Activated CD8-positive, alpha-beta T cell treated with anti-CD3 and anti-CD28 coated beads for 36 hours (primary cell): ENCODE measurements around the gene PDXK. TPM values are rescaled to one million over a fixed set of nuclear protein-coding genes. Genes with fewer than 3 reads are reported as not detected.
"Not testable (repeated sequence)": the region's sequence is repeated elsewhere in the genome, so short reads cannot be mapped to it uniquely, and the experiment has no call there.

Experiments used
- ATAC-seq: fragments of 200-7000 bp; cut with Tn5 transposase; one replicate; pipeline ENCODE4 v1.10.0; 2021; ENCODE audit warnings: mild to moderate bottlenecking, moderate library complexity
- CTCF ChIA-PET: fragments of 350-600 bp; sonication (Branson Sonifier 250); formaldehyde crosslinking; loops from one replicate; lab custom pipeline; 2021; ENCODE audit warnings: antibody characterized with exemption; lab: Charles Lee
- POLR2A ChIA-PET: fragments of 350-600 bp; sonication (Branson Sonifier 250); formaldehyde crosslinking; loops from one replicate; lab custom pipeline; 2021; ENCODE audit warnings: antibody characterized with exemption; lab: Charles Lee
- DNase-seq: peaks from one replicate; pipeline ENCODE4 v3.0.0-alpha.2; 2020
- H3K27ac Mint-ChIP-seq: one replicate; pipeline ENCODE4 v1.8.0; 2021; ENCODE audit warnings: mild to moderate bottlenecking, mixed read lengths
- H3K27me3 Mint-ChIP-seq: one replicate; pipeline ENCODE4 v1.8.0; 2021; ENCODE audit warnings: mixed read lengths
- H3K36me3 Mint-ChIP-seq: one replicate; pipeline ENCODE4 v1.8.0; 2021; ENCODE audit warnings: low read depth, mixed read lengths
- H3K4me1 Mint-ChIP-seq: one replicate; pipeline ENCODE4 v1.8.0; 2021; ENCODE audit warnings: low read depth, mixed read lengths
- H3K4me3 Mint-ChIP-seq: one replicate; pipeline ENCODE4 v1.8.0; 2021; ENCODE audit warnings: mild to moderate bottlenecking, moderate library complexity, mixed read lengths
- H3K9me3 Mint-ChIP-seq: one replicate; pipeline ENCODE4 v1.8.0; 2021; ENCODE audit warnings: mixed read lengths
- intact Hi-C: fragments of 100-400 bp; cut with micrococcal nuclease; formaldehyde crosslinking; loops from one replicate; pipeline ENCODE4 v1.10.0; 2022
- total RNA-seq, 2 experiments: library from RNA; stranded (reverse); gene quantifications; one replicate each; pipeline ENCODE4 v1.2.3, GENCODE V29; 2021
- TF ChIP-seq, protein P1 (sequence below): fragments of 200-600 bp; IDR thresholded peaks from one replicate; pipeline ENCODE4 v1.8.0; 2022; ENCODE audit warnings: antibody characterized with exemption, mild to moderate bottlenecking

The PDXK gene
- total RNA-seq, 2 experiments from 2014 or later, result 118 to 122 TPM

DNA sequence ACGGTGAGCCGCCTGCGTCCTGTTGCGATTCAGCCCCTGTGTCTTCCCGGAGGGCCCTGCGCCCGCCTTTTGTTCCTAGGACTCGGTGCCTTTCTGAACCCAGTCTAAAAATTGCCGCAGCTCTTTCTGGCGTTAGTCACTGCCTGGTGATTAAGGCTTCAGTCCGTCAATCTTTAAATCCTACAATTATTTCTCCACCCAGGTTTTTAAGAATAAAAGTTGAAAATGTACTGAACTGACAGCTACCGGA lies 16.2 kb upstream of the PDXK start:
- DNase-seq (no peak), ATAC-seq (no peak)
- H3K9me3 Mint-ChIP-seq, result no peaks in the 10 kb centered on the region
- CTCF ChIA-PET, result no interaction called here
- TF ChIP-seq, protein P1, sequence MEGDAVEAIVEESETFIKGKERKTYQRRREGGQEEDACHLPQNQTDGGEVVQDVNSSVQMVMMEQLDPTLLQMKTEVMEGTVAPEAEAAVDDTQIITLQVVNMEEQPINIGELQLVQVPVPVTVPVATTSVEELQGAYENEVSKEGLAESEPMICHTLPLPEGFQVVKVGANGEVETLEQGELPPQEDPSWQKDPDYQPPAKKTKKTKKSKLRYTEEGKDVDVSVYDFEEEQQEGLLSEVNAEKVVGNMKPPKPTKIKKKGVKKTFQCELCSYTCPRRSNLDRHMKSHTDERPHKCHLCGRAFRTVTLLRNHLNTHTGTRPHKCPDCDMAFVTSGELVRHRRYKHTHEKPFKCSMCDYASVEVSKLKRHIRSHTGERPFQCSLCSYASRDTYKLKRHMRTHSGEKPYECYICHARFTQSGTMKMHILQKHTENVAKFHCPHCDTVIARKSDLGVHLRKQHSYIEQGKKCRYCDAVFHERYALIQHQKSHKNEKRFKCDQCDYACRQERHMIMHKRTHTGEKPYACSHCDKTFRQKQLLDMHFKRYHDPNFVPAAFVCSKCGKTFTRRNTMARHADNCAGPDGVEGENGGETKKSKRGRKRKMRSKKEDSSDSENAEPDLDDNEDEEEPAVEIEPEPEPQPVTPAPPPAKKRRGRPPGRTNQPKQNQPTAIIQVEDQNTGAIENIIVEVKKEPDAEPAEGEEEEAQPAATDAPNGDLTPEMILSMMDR, result no peak
- H3K4me3 Mint-ChIP-seq, result no peak overlapping the region
- peaks cover 14% of the 10 kb centered on the region for H3K4me1 Mint-ChIP-seq
- H3K27me3 Mint-ChIP-seq, result no peaks in the 10 kb centered on the region
- no peak overlapping the region for H3K27ac Mint-ChIP-seq
- intact Hi-C loops, result no loop called here
- POLR2A ChIA-PET, result no interaction called here
- peaks cover 13% of the 10 kb centered on the region for H3K36me3 Mint-ChIP-seq

DNA sequence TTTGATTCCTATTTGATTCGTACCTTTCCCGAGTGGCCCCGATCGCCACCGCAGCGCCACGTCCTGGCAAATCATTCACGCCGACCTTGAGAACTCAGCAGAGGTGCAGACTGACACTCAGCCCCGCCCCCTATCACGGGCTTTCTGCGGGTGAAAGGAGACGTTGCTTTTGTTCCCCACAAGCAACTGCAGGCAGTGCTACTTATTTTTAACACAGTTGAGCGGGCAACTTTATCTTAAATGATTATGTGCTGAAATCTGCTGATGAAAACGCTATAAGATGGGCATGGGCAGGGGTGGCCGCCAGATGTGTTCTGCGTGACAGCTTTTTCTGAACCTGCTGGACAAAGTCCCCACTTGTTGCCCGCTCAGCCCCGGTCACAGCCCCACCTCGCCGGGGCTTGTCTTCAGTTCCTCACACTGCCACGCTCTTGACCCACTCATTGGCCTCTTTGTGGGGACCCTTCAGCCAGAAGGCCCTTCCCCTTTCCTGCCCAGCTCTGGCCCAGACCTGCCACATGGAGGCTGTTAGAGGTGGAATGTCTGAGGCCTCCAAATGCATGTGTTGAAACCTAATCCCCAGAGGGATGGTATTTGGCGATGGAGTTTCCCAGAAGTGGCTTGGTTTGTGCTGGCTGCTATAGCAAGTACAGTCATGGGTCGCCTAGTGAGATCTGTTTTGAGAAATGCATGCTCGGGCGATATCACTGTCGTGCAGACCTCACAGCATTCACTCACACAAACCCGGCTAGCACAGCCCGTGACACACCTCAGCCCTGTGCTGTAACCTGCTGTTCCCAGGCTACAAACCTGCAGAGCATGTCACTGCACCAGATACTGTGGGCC lies 15.7 kb upstream of the PDXK start:
- H3K9me3 Mint-ChIP-seq, result no peaks in the 10 kb centered on the region
- POLR2A ChIA-PET, result no interaction called here
- peak; percentile 52 for DNase-seq
- no peaks in the 10 kb centered on the region for H3K27me3 Mint-ChIP-seq
- intact Hi-C loops, result no loop called here
- CTCF ChIA-PET, result no interaction called here
- no peak overlapping the region for H3K27ac Mint-ChIP-seq
- H3K4me1 Mint-ChIP-seq, result peaks cover 12% of the 10 kb centered on the region
- peak; percentile 52 for ATAC-seq
- TF ChIP-seq, protein P1, result no peak
- H3K36me3 Mint-ChIP-seq, result peaks cover 8% of the 10 kb centered on the region
- H3K4me3 Mint-ChIP-seq, result no peak overlapping the region

DNA sequence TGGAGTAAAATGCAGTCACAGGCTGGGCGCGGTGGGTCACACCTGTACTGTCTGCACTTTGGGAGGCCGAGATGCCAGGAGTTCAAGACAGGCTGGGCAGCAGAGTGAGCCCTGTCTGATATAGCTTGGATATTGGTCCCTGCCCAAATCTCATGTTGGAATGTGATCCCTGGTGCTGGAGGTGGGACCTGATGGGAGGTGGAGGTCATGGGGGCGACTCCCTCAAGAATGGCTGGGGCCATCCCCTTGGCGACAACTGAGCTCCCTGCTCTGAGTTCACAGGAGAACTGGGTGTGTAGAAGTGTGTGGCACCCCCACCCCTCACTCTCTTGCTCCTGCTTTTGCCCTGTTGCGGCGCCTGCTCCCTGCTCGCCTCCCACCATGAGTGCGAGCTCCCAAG lies 11.5 kb upstream of the PDXK start:
- no peak overlapping the region for H3K4me3 Mint-ChIP-seq
- TF ChIP-seq, protein P1, result no peak
- no peaks in the 10 kb centered on the region for H3K27me3 Mint-ChIP-seq
- H3K27ac Mint-ChIP-seq, result no peak overlapping the region
- intact Hi-C loops, result no loop called here
- H3K4me1 Mint-ChIP-seq, result peaks cover 6% of the 10 kb centered on the region
- no peaks in the 10 kb centered on the region for H3K9me3 Mint-ChIP-seq
- ATAC-seq (no peak), DNase-seq (no peak)
- no peaks in the 10 kb centered on the region for H3K36me3 Mint-ChIP-seq
- CTCF ChIA-PET, result no interaction called here
- POLR2A ChIA-PET, result interaction anchor here (0.6 to 0.7 kb wide), 3 partner anchors 12 to 82 kb away, joined by 3 read pairs; partner anchors contain the start of gene RRP1

DNA sequence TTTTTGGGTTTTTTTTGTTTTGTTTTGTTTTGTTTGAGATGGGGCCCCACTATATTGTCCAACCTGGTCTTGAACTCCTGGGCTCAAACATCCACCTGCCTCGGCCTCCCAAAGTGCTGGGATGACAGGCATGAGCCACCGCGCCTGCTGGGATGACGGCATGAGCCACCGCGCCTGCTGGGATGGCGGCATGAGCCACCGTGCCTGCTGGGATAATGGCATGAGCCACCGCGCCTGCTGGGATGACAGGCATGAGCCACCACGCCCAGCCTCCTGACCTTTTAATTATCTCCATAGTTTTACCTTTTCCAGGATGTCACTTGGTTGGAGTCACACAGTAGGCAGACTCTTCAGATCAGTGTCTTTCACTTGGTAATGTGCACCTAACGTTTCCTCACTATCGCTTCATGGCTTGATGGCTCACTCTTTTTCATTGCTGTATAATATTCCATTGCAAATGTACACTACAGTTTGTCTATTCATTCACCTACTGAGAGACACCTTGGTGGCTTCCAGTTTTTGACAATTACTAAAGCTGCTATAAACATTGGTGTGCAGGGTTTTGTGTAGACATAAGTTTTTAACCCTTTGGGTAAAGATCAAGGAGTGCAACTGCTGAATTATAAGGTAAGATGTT lies 10.1 kb upstream of the PDXK start:
- H3K4me3 Mint-ChIP-seq, result no peak overlapping the region
- CTCF ChIA-PET, result no interaction called here
- no peak overlapping the region for H3K27ac Mint-ChIP-seq
- no peaks in the 10 kb centered on the region for H3K4me1 Mint-ChIP-seq
- ATAC-seq (no peak), DNase-seq (no peak)
- H3K36me3 Mint-ChIP-seq, result no peaks in the 10 kb centered on the region
- intact Hi-C loops, result no loop called here
- TF ChIP-seq, protein P1, result no peak
- H3K9me3 Mint-ChIP-seq, result no peaks in the 10 kb centered on the region
- POLR2A ChIA-PET, result no interaction called here
- H3K27me3 Mint-ChIP-seq, result no peaks in the 10 kb centered on the region

DNA sequence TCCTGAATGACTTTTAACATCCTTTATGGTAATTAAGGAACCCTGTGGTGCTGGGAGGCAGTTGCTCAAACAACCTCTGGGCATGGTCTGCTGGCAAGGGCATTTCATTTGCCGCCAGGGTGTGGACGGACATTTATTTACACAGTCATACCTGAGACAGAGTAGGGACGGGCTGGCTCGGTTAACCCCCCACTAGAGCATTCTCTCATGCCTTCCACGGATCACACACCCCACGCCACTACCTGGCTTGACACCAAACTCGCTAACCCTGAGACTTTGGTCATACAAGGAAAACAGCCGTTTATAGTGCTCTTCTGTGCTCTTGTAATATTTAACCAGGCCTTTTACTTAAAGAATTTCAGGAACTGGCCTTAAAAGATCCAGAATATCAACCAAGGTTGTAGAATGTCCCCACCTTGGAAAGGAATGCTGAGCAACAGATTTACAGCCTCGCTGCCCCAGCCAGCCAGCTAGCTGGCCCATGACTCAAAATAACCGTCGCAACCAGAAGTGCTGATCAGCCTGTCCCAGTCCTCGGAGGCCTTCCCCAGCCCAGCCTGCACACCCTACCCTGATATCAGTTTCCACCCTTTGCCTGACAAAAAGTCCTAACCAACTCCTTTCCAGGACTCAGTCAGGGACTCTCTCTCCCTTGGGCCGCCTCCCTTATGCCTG lies 6.5 kb upstream of the PDXK start:
- no peak for DNase-seq
- Mint-ChIP-seq H3K4me3 (no peak overlapping the region), H3K27ac (no peak overlapping the region), H3K27me3 (no peaks in the 10 kb centered on the region), H3K4me1 (peaks cover 12% of the 10 kb centered on the region), H3K9me3 (no peaks in the 10 kb centered on the region), H3K36me3 (no peaks in the 10 kb centered on the region)
- no peak for ATAC-seq
- TF ChIP-seq, protein P1, result no peak
- intact Hi-C loops, result no loop called here
- ChIA-PET CTCF (interaction anchor here (1.0 kb wide), 1 partner anchor 12 kb away, joined by 3 read pairs; no protein-coding TSS in a partner anchor), POLR2A (no interaction called here)

DNA sequence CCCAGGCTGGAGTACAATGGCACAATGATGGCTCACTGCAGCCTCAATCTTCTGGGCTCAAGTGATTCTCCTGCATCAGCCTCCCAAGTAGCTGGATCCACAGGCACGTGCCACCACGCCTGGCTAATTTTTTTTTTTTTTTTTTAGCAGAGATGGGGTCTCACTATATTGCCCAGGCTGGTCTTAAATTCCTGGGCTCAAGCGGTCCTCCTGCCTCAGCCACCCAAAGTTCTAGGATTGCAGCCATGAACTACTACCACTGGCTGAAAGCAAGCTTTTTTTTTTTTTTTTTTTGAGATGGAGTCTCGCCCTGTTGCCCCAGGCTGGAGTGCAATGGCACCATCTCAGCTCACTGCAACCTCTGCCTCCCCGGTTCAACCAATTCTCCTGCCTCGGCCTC lies 5.8 kb upstream of the PDXK start:
- POLR2A ChIA-PET, result interaction anchor here (2.5 kb wide), 1 partner anchor 15 kb away, joined by 8 read pairs; no protein-coding TSS in a partner anchor
- ATAC-seq, H3K9me3 Mint-ChIP-seq, DNase-seq, H3K27me3 Mint-ChIP-seq, H3K4me3 Mint-ChIP-seq, H3K36me3 Mint-ChIP-seq, intact Hi-C loops, H3K27ac Mint-ChIP-seq: not testable (repeated sequence)
- CTCF ChIA-PET, result interaction anchor here (1.0 kb wide), 1 partner anchor 13 kb away, joined by 3 read pairs; no protein-coding TSS in a partner anchor
- peaks cover 14% of the 10 kb centered on the region for H3K4me1 Mint-ChIP-seq
